Lung microvascular endothelial cell (primary cell): ENCODE data around the gene GFER. TPM values are rescaled to one million over a fixed set of nuclear protein-coding genes. Genes with fewer than 3 reads are reported as not detected.
"Not testable (repeated sequence)": the region's sequence is repeated elsewhere in the genome, so short reads cannot be mapped to it uniquely, and the experiment has no call there.

ENCODE experiments used
- DNase-seq, 2 donors: peaks; one replicate each; pipeline versions ENCODE4 v3.0.0 to v3.0.0-alpha.2; 2010; ENCODE audit warnings: low read depth in 2 of 2
- total RNA-seq: library from RNA; depleted of rRNA; stranded (reverse); fragments of >200 nt; gene quantifications from 2 replicates; pipeline ENCODE4 v1.2.1, GENCODE V29; 2014

Gene GFER
- 8.1 and 8.5 TPM in 2 replicates for total RNA-seq

GRCh38 chr16:1983544-1984346 lies at the start of gene GFER:
TSS of gene GFER (plus strand) at chr16:1984193. CDS start at chr16:1984219, 26 bp downstream.
- DNase-seq, result peak; percentile 95 to 97

GRCh38 chr16:1936945-1937479 lies 47.0 kb upstream of the GFER start:
- DNase-seq, result no peak

DNA sequence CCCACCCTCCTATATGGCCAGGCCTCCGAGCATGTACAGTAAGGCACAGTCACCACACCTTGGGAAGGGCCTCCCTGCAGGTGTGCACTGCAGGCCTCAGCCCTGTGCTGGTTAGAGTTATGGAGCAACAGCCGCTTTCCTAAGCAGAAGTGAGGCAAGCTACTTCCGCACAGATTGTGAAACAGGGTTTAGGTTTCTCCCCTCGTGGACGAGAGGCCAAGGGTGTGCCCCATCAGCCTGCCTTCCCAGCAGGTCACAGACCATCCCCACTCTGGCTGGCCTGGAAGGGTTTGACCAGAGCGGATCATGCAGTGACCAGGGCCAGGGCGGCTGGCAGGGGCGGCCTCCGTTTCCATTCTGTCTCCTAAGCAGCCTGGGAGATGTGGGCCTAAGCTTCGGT lies 45.7 kb upstream of the GFER start:
- no peak for DNase-seq

- DNase-seq, result no peak
These were observed 45.1 kb upstream of the GFER start for GRCh38 chr16:1938910-1939309.

- not testable (repeated sequence) for DNase-seq
These were observed 44.2 kb upstream of the GFER start for GRCh38 chr16:1939833-1940232.

GRCh38 chr16:1940273-1941161 lies 43.5 kb upstream of the GFER start:
- DNase-seq, result no peak

- DNase-seq, result no peak
These were observed 42.6 kb upstream of the GFER start for GRCh38 chr16:1941162-1942046.

DNA sequence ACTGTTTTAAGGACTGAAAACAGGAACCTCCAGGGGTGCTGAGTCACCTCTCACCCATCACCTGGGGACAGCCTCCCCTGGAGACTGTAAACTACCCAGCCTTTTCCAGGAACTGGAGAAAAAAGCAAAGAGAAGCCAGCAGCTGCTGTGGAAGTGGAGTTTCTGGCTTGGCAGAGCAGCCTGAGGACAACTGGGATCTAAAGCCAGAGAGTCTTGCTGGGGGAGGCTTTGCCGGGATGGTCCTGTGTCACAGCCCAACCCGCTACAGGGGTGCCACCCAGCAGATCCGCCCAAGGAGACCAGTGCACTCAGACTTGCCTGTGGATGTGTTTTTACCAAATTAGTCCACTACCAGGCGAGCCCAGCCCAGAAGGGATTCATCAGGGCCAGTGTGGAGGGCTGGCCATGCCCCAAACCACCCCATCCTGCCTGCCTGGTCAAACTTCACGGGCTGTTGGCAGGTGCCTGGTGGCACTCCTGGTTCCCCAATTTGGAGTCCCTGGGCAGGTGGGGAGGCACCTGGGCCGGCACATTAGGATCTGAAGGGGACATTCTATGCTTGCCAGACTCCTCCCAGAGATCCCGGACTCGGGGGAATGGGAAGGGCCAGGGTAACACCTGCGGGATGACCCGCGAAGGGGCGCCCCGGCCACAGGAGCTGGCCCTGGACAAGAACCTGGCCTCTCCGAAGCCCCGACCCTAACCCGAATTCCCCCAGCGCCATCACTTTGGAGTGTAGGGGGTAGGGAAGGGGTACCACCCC lies 41.8 kb upstream of the GFER start:
- DNase-seq, result no peak

DNA sequence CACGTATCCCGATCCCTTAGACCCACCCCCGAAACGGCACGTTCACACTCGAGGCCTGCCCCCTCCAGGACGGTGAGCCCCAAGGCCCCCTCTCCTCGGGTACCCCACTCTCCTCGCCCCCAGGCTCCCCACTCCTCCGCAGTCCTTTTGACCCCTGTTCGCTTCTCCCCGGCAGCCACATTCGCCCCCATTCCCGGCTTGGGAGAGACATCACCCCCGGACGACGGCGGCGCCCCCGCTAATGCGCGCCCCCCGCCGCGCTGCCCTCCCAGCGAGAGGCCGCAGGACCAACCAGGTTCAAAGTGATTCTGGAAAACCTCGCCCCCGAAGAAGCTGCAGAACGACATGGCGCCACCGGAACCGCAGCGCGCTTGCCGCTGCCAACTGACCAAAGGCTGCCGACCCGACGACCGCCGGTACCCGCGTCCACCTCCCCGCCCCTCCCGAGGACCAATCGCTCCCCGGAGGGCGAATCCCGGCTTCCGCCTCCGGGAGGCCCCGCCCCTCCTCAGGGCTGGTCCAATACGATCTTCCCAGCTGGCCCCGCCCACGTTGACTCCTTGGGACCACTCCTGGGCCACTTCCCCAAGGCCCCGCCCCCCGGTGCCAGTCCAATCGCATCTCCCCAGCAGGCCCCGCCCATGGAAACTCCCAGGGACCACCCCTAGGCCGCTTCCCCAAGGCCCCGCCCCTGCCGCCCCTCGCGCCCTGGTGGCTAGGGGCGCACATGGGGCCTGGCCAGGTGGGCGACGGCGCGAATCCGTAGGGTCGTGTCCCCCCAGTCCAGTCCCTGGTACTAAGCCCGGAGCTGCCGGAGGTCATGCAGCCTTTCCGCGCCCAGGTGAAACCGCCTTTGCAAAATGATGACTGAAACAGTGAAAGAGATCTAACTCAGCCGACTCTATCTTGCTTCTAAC lies 40.9 kb upstream of the GFER start, which contains the start of gene MSRB1:
MSRB1 (minus strand) TSS at position 390 of the 917 bp plus-strand sequence; CDS start at position 347, 43 bp downstream.
- peak; percentile 97 to 99 for DNase-seq

GRCh38 chr16:1944612-1945199 lies 39.3 kb upstream of the GFER start:
- no peak for DNase-seq

- no peak for DNase-seq
These were observed 38.2 kb upstream of the GFER start for GRCh38 chr16:1945559-1946391.

DNA sequence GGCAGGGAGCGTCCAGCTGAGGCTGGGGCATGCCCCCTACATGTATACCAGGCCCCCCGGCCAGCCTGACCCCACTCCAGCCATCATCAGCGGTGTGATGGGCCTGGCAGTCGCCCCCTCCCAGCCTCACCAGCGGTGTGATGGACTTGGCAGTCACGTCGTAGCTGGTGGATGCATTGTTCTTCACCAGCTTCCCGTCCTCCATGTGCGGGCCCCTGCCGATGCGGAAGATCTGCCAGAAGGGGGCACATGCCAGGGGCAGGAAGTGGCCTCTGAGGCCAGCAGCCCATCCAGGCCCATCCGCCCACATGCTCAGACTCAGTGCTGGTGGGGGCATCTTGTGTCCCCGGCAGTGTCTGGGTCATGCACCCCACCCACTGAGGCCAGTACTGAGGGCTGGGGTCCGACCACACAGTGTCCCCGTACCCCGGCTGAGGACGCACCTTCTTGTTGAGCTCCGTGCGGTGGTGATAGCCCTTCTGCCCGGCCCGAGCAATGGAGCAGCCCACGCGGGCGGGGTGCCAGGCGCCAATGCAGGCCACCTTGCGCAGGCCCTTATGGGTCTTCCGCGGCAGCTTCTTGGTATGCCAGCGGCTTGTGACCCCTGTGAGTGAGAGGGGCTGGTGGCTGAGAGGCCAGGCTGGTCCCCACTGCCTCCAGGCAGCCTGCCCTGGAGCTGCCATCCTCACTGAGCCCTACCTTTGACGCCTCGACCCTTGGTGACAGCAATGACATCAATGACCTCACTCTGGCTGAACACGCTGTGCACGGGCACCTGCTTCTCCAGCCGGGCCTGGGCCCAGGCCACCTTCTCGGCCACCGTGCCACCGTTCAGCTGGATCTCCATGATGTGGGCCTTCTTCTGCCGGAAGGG lies 37.3 kb upstream of the GFER start:
- DNase-seq, result peak in 1 of 2 donors; percentile 45

GRCh38 chr16:1947369-1947670 lies 36.7 kb upstream of the GFER start:
- no peak for DNase-seq

- DNase-seq, result no peak
These were observed 34.5 kb upstream of the GFER start for GRCh38 chr16:1949507-1949906.

- DNase-seq, result no peak
These were observed 33.9 kb upstream of the GFER start for GRCh38 chr16:1950047-1950446.

DNA sequence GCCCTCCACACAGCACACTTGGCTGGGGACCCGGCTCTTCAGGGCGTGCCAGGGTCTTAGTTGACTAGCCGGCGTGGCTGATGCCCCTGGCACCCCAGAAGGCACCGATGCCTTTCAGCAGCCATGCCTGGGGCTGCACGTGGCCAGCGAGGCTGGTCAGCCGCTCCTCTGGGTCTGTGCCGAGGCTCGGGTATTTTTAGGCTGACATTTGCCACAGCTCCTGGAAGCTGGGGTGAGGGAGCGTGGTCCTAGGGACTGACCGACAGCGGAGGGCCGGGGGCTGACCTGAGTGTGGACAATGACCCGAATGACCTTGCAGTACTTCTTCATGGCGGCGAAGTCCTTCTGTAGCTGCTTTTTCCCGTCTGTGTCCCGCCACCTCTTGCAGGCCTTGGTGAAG lies 33.4 kb upstream of the GFER start:
- DNase-seq, result no peak

GRCh38 chr16:1953734-1954133 lies 30.3 kb upstream of the GFER start:
- no peak for DNase-seq
